D721Med (cell line): ENCODE data around the gene CELA2B.
"Not testable (repeated sequence)": the region's sequence is repeated elsewhere in the genome, so short reads cannot be mapped to it uniquely, and the experiment has no call there.

Source experiments
- DNase-seq: peaks from one replicate; pipeline ENCODE4 v3.0.0; 2011; ENCODE audit warnings: low spot score; ENCODE audit not compliant: insufficient read length
- FAIRE-seq: peaks from 2 replicates; lab custom pipeline; 2011; peaks lifted over from hg19 to GRCh38; lab: Jason Lieb, UNC
- TF ChIP-seq, protein P1 (sequence below): IDR thresholded peaks from 2 replicates; pipeline ENCODE4 v1.5.1; 2012; ENCODE audit warnings: mild to moderate bottlenecking, control low read depth; ENCODE audit not compliant: insufficient read depth; ENCODE audit errors: missing control alignments

Gene CELA2B

DNA sequence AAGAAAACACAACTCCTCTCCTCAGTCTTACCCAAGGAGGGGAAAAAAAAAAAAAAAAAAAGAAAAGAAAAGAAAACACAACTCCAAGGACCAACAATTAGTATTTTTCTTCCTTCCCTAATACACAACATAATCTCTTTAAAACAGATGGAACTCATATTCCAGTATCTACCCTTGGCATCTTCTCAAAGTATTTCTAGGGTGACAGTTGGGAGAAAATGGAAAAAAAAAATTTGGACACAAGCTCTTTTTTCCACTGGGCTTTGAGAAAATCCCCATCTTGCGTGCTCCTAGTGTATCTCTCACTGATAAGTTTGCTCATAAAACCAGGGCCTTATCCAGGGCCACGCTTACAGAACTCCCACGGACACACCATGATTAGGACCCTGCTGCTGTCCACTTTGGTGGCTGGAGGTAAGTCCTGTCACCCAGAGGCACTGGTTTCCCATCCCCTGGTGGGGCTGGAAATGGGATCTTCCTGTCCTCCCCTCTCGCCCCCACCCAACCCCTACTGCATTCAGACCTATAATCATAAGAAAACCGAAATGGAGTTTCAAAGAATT lies at the start of gene CELA2B:
Gene CELA2B, plus strand, starts transcription at position 353 of the 563 bp plus-strand sequence. Its CDS starts 22 bp downstream, at position 375.
- DNase-seq (no peak), FAIRE-seq (no peak)
- TF ChIP-seq, protein P1, sequence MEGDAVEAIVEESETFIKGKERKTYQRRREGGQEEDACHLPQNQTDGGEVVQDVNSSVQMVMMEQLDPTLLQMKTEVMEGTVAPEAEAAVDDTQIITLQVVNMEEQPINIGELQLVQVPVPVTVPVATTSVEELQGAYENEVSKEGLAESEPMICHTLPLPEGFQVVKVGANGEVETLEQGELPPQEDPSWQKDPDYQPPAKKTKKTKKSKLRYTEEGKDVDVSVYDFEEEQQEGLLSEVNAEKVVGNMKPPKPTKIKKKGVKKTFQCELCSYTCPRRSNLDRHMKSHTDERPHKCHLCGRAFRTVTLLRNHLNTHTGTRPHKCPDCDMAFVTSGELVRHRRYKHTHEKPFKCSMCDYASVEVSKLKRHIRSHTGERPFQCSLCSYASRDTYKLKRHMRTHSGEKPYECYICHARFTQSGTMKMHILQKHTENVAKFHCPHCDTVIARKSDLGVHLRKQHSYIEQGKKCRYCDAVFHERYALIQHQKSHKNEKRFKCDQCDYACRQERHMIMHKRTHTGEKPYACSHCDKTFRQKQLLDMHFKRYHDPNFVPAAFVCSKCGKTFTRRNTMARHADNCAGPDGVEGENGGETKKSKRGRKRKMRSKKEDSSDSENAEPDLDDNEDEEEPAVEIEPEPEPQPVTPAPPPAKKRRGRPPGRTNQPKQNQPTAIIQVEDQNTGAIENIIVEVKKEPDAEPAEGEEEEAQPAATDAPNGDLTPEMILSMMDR, result no peak

DNA sequence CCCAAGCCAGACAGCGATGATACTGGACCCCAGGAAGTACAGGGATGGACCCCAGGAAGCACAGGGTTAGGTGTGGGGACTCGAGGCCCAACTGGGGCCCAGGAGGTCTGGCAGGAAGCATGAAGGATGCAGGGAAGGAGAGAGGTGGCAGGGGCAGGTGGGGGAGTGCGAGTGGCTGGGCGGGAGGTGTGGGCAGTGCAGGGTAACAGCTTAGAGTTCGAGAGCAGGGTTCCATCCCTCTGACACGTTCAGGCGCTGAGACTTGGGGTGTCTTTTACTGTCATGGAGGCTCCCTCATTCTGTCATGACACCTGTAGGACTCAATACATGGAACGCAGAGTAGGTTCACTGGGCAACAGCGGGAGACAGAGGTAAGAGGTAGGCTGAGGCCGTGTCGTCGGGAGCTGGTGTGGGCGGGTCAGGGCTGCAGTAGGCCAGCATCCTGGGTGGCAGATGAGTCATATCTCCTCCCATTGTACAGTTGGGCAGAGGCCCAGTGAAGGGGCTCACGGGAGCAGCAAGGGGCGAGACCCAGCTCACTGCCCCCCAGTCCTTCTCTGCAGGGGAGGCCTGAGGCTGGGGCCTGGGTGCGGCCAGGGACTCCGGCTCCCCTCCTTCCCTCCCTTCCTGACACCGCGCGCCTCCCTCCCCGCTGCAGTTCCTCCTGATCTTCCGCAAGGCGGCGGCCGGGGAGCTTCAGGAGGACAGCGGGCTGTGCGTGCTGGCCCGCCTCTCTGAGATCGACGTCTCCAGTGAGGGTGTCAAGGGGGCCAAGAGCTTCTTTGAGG lies 49.2 kb upstream of the CELA2B start:
- FAIRE-seq, result no peak
- TF ChIP-seq, protein P1, result no peak
- no peak for DNase-seq

DNA sequence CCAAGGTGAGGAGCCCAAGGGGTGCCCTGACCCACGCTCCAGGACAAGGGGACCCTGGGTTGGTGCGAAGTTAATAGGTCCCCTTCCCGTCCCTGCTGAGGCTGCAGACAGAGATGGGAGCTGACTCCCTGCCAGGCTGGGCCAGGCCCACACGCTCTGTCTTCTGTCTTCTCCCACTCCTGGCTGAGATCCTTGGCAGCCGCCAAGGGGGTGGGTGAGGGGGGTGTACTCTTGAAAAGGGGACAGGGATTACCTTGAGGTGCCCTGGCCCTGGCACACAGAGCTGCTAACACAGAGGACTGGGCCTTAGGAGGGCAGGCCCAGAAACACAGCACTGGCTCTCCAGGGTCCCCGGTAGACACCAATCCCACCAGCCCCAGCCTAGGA lies 48.6 kb upstream of the CELA2B start:
- no peak for DNase-seq
- no peak for FAIRE-seq
- TF ChIP-seq, protein P1, result no peak

DNA sequence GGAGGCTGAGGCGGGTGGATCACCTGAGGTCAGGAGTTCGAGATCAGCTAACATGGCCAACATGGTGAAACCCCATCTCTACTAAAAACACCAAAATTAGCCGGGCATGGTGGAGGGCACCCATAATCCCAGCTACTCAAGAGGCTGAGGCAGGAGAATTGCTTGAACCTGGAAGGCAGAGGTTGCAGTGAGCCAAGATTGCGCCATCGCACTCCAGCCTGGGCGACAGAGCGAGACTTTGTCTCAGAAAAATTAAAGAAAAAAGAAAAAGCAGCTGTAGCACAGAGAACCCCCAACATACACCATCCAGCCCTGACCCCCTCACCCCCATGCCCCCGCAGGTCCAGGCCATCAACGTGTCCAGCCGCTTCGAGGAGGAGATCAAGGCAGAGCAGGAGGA lies 47.7 kb upstream of the CELA2B start:
- FAIRE-seq, DNase-seq: not testable (repeated sequence)

DNA sequence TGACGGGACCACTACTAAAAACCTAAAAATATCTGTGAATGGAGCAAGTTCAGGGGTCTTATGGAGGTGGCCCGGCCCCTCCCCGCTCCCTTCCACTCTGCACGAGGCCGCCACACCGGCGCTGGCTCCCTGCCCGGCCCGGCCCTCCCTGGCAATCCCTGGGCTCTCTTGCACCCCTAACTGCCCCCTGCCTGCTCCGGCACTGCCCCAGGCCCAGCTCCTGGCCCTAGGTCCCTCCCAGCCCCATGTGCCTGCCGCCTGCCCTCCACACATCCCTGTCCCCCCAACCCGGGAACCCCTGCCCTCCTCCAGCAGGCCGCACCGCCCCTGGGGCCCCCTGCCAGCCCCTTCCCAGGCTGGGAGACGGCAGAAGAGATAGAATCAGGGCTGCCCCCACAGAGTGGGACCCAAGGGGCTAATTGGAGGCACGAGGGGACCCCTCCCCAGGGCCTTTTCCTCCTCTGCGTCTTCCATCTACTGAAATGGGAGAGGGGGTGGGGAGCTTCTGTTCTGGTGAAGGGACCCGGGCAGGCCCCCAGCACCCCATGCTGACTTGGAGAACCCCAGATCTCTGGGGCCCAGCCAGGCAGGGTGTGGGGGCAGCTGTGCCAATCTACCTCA lies 47.0 kb upstream of the CELA2B start:
- TF ChIP-seq, protein P1, result no peak
- DNase-seq (no peak), FAIRE-seq (no peak)

DNA sequence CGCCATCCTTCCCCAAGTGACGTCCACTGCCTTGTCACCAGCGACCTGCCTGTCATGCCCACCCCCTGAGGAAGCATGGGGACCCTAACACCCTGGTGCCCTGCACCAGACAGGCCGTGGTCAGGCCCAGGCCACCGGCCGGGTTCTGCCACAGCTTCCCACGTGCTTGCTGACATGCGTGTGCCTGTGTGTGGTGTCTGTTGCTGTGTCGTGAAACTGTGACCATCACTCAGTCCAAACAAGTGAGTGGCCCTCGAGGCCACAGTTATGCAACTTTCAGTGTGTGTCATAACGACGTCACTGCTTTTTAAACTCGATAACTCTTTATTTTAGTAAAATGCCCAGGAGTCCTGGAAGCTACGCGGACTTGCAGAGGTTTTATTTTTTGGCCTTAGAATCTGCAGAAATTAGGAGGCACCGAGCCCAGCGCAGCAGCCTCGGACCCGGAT lies 46.2 kb upstream of the CELA2B start:
- no peak for FAIRE-seq
- DNase-seq, result no peak
- TF ChIP-seq, protein P1, result no peak

DNA sequence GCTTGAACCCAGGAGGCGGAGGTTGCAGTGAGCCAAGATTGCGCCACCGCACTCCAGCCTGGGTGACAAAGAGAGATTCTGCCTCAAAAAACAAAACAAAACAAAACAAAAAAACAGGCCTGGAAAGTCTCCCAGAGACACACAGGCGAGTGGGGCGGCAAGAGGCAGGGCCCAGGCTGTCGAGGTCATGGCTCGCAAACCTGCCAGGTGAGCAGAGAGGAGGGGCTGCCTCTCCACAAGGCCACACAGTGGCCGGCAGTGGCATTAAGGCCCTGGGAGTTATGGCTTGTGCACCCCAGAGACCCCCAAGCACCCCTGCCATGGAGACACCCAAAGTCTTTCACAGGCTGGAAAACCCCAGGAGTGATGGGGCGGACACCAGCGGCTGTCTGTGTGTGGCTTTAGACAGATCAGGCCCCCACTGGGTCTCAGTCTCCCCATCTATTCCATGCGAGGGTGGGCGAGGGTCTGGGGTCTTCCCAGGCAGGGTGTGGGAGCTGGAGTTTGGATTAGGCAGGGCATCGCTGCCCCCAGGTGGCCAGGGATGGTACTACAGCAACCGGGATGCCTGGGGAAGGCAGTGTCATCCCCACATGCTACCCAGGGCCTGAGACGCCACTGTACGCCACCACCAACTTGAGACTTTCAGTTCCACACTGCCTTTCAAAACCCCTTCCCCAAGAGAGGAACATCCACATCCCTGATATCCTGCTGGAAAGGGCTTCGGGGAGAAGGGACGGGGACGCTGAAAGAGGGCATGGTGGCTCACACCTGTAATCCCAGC lies 44.9 kb upstream of the CELA2B start:
- no peak for FAIRE-seq
- peak; percentile 47 for DNase-seq
- TF ChIP-seq, protein P1, result peak; percentile 89
